Common myeloid progenitor, CD34-positive (primary cell): ENCODE data around the gene CLIP2.
"Not testable (repeated sequence)": the region's sequence is repeated elsewhere in the genome, so short reads cannot be mapped to it uniquely, and the experiment has no call there.

Experiments
- CTCF ChIA-PET: fragments of 350-600 bp; sonication (Branson Sonifier 250); formaldehyde crosslinking; loops from one replicate; lab custom pipeline; 2021; ENCODE audit warnings: antibody characterized with exemption; lab: Charles Lee
- POLR2A ChIA-PET: fragments of 350-600 bp; sonication (Branson Sonifier 250); formaldehyde crosslinking; loops from one replicate; lab custom pipeline; 2021; ENCODE audit warnings: antibody characterized with exemption; lab: Charles Lee
- DNase-seq, 3 donors: peaks; one replicate each; pipeline versions ENCODE4 v3.0.0 to v3.0.0-alpha.2; 2013
- H3K27ac ChIP-seq, 2 experiments: 1 replicate in 1 of 2; 2 replicates in 1 of 2; pipeline ENCODE4 v1.7.0; 2013; ENCODE audit warnings: inconsistent platforms in 2 of 2, low read length in 2 of 2, mild to moderate bottlenecking in 2 of 2, low read depth in 1 of 2, moderate library complexity in 1 of 2; ENCODE audit not compliant: severe bottlenecking in 2 of 2, insufficient read depth in 1 of 2, poor library complexity in 1 of 2
- H3K27me3 ChIP-seq, 5 experiments: replicated peaks in 2 of 5; 1 replicate in 3 of 5; 2 replicates in 2 of 5; pipeline versions ENCODE4 v1.6.1 to v1.7.0; 2013; ENCODE audit warnings: low read length in 4 of 5, mild to moderate bottlenecking in 2 of 5, moderate library complexity in 2 of 5, inconsistent platforms in 1 of 5; ENCODE audit not compliant: insufficient read depth in 5 of 5, control insufficient read depth in 4 of 5
- H3K36me3 ChIP-seq, 4 experiments: 1 replicate in 2 of 4; 2 replicates in 2 of 4; pipeline versions ENCODE4 v1.6.1 to v1.7.0; 2013; ENCODE audit warnings: low read length in 3 of 4, control low read depth in 1 of 4, mild to moderate bottlenecking in 1 of 4; ENCODE audit not compliant: control insufficient read depth in 4 of 4, insufficient read depth in 4 of 4
- H3K4me1 ChIP-seq, 4 experiments: 1 replicate in 3 of 4; 2 replicates in 1 of 4; pipeline versions ENCODE4 v1.6.1 to v1.7.1; 2013; ENCODE audit warnings: low read length in 3 of 4, mild to moderate bottlenecking in 3 of 4, control low read depth in 1 of 4, inconsistent platforms in 1 of 4, moderate library complexity in 1 of 4; ENCODE audit not compliant: control insufficient read depth in 4 of 4, insufficient read depth in 4 of 4; ENCODE audit errors: control extremely low read depth in 1 of 4
- H3K4me3 ChIP-seq, 7 experiments: 1 replicate in 4 of 7; 2 replicates in 3 of 7; pipeline versions ENCODE4 v1.5.1 to v1.7.0; 2013; ENCODE audit warnings: mild to moderate bottlenecking in 7 of 7, low read length in 6 of 7, moderate library complexity in 6 of 7, inconsistent platforms in 2 of 7, low read depth in 2 of 7, control low read depth in 1 of 7; ENCODE audit not compliant: insufficient read depth in 4 of 7, control insufficient read depth in 1 of 7; ENCODE audit errors: extremely low read depth in 1 of 7
- H3K9me3 ChIP-seq, 5 experiments: 1 replicate in 4 of 5; 2 replicates in 1 of 5; pipeline versions ENCODE4 v1.6.1 to v1.7.1; 2013; ENCODE audit warnings: low read length in 4 of 5, mild to moderate bottlenecking in 2 of 5, inconsistent platforms in 1 of 5, low read depth in 1 of 5, moderate library complexity in 1 of 5; ENCODE audit not compliant: control insufficient read depth in 4 of 5, insufficient read depth in 2 of 5; ENCODE audit errors: control extremely low read depth in 1 of 5
- WGBS: methylation state at CpG from one replicate; pipeline ENCODE4 v1.1.5; 2013; ENCODE audit not compliant: insufficient coverage; 5-methylcytosine and 5-hydroxymethylcytosine counted together

The CLIP2 gene

GRCh38 chr7:74322892-74323291 lies 33.7 kb downstream of the CLIP2 start:
- DNase-seq, H3K9me3 ChIP-seq, H3K27ac ChIP-seq, H3K4me3 ChIP-seq, H3K4me1 ChIP-seq, H3K27me3 ChIP-seq, POLR2A ChIA-PET, CTCF ChIA-PET: not testable (repeated sequence)
- WGBS: 92% methylated on average over 4 of the region's 9 CpGs
- peaks cover 7 to 47% (median 28%) of the 10 kb centered on the region in 4 experiments for H3K36me3 ChIP-seq

- H3K27me3 ChIP-seq: no peaks in the 10 kb centered on the region
- ChIA-PET CTCF (interaction anchor here (0.6 to 1.3 kb wide), 2 partner anchors 26 to 76 kb away, joined by 3 read pairs; no protein-coding TSS in a partner anchor), POLR2A (no interaction called here)
- no peak overlapping the region for H3K4me3 ChIP-seq
- H3K36me3 ChIP-seq: peaks cover 4 to 43% (median 31%) of the 10 kb centered on the region in 4 experiments
- peaks cover 0 to 8% (median 0%) of the 10 kb centered on the region in 4 experiments for H3K4me1 ChIP-seq
- no peak for DNase-seq
- WGBS: 95% methylated on average over 5 of the region's 12 CpGs
- no peak overlapping the region for H3K27ac ChIP-seq
- no peaks in the 10 kb centered on the region for H3K9me3 ChIP-seq
Observed at GRCh38 chr7:74324531-74325209, 35.5 kb downstream of the CLIP2 start.

GRCh38 chr7:74325210-74325565 lies 36.0 kb downstream of the CLIP2 start:
- Histone ChIP-seq H3K4me1 (peaks cover 0 to 7% (median 0%) of the 10 kb centered on the region in 4 experiments), H3K36me3 (peaks cover 4 to 43% (median 31%) of the 10 kb centered on the region in 4 experiments), H3K27me3 (no peaks in the 10 kb centered on the region), H3K4me3 (no peak overlapping the region), H3K27ac (no peak overlapping the region), H3K9me3 (no peaks in the 10 kb centered on the region)
- 97% methylated on average over 8 of the region's 9 CpGs for WGBS
- ChIA-PET CTCF (interaction anchor here (0.6 to 1.3 kb wide), 2 partner anchors 26 to 76 kb away, joined by 3 read pairs; no protein-coding TSS in a partner anchor), POLR2A (no interaction called here)
- DNase-seq: no peak

GRCh38 chr7:74329225-74329624 lies 40.0 kb downstream of the CLIP2 start:
- CTCF ChIA-PET: no interaction called here
- no peak overlapping the region for H3K27ac ChIP-seq
- no peaks in the 10 kb centered on the region for H3K9me3 ChIP-seq
- 86% methylated on average over 5 of the region's 7 CpGs for WGBS
- H3K27me3 ChIP-seq: no peaks in the 10 kb centered on the region
- H3K36me3 ChIP-seq: peaks cover 6 to 32% (median 24%) of the 10 kb centered on the region in 4 experiments
- DNase-seq: no peak
- no peaks in the 10 kb centered on the region for H3K4me1 ChIP-seq
- no peak overlapping the region for H3K4me3 ChIP-seq
- POLR2A ChIA-PET: no interaction called here

GRCh38 chr7:74332373-74333176 lies 43.4 kb downstream of the CLIP2 start:
- ChIA-PET CTCF (interaction anchor here (1.2 to 1.9 kb wide), 2 partner anchors 8 to 39 kb away, joined by 3 to 4 read pairs; no protein-coding TSS in a partner anchor), POLR2A (no interaction called here)
- WGBS: 93% methylated on average over 17 of the region's 17 CpGs
- Histone ChIP-seq H3K4me3 (no peak overlapping the region), H3K27me3 (no peaks in the 10 kb centered on the region), H3K27ac (no peak overlapping the region), H3K9me3 (no peaks in the 10 kb centered on the region), H3K36me3 (peaks cover 4 to 21% (median 19%) of the 10 kb centered on the region in 4 experiments), H3K4me1 (no peaks in the 10 kb centered on the region)
- DNase-seq: no peak

GRCh38 chr7:74334030-74334429 lies 44.8 kb downstream of the CLIP2 start:
- ChIA-PET POLR2A (no interaction called here), CTCF (interaction anchor here (0.9 to 1.9 kb wide), 2 partner anchors 38 to 308 kb away, joined by 3 to 4 read pairs; no protein-coding TSS in a partner anchor)
- no peaks in the 10 kb centered on the region for H3K9me3 ChIP-seq
- no peaks in the 10 kb centered on the region for H3K27me3 ChIP-seq
- no peak for DNase-seq
- H3K36me3 ChIP-seq: peaks cover 2 to 27% (median 16%) of the 10 kb centered on the region in 4 experiments
- H3K27ac ChIP-seq: no peak overlapping the region
- WGBS: 90% methylated on average over 11 of the region's 11 CpGs
- no peaks in the 10 kb centered on the region for H3K4me1 ChIP-seq
- H3K4me3 ChIP-seq: no peak overlapping the region

- ChIA-PET CTCF (no interaction called here), POLR2A (no interaction called here)
- H3K27ac ChIP-seq: no peak overlapping the region
- no peaks in the 10 kb centered on the region for H3K27me3 ChIP-seq
- H3K4me3 ChIP-seq: no peak overlapping the region
- H3K4me1 ChIP-seq: no peaks in the 10 kb centered on the region
- H3K9me3 ChIP-seq: no peaks in the 10 kb centered on the region
- DNase-seq: no peak
- WGBS: 98% methylated on average over 8 of the region's 9 CpGs
- H3K36me3 ChIP-seq: peaks cover 3 to 45% (median 21%) of the 10 kb centered on the region in 4 experiments
Observed at GRCh38 chr7:74337926-74338325, 48.7 kb downstream of the CLIP2 start.
